A549 (cell line): ENCODE measurements around the gene SEC14L3. TPM values are rescaled to one million over a fixed set of nuclear protein-coding genes. Genes with fewer than 3 reads are reported as not detected.

ENCODE experiments used
- ATAC-seq, 2 experiments: fragments of 200-7000 bp in 1 of 2; fragments of >200 bp in 1 of 2; cut with Nextera tagmentation in 1 of 2; cut with Tn5 transposase in 1 of 2; 3 replicates each; pipeline versions ENCODE4 v1.8.0 to v1.9.1; 2018 to 2020; ENCODE audit warnings: mild to moderate bottlenecking in 1 of 2, moderate library complexity in 1 of 2
- CTCF ChIA-PET: fragments of 300-600 bp; sonication (Branson Sonifier 250); formaldehyde crosslinking; extraction: SDS; loops from one replicate; lab custom pipeline; 2021; ENCODE audit warnings: antibody characterized with exemption, inconsistent platforms; lab: Yijun Ruan, JAX
- POLR2A ChIA-PET: fragments of 350-600 bp; formaldehyde crosslinking; extraction: SDS; loops from one replicate; lab custom pipeline; 2021; ENCODE audit warnings: antibody characterized with exemption, inconsistent platforms; lab: Yijun Ruan, JAX
- DNase-seq, 2 experiments: peaks; one replicate each; pipeline versions ENCODE4 v3.0.0 to v3.0.0-alpha.2; 2011 to 2016; ENCODE audit warnings: low read depth in 1 of 2, low spot score in 1 of 2
- FAIRE-seq: peaks from 2 replicates; lab custom pipeline; 2011; peaks lifted over from hg19 to GRCh38; lab: Jason Lieb, UNC
- H3K27ac ChIP-seq, 2 experiments: fragments of >200 bp; sonication (Bioruptor Twin); formaldehyde crosslinking; 3 replicates each; pipeline ENCODE4 v1.5.1; 2016 to 2017
- H3K4me1 ChIP-seq: fragments of >200 bp; sonication (Bioruptor Twin); formaldehyde crosslinking; 3 replicates; pipeline ENCODE4 v1.6.1; 2016
- H3K4me2 ChIP-seq: fragments of >200 bp; sonication (Bioruptor Twin); formaldehyde crosslinking; 3 replicates; pipeline ENCODE4 v1.6.1; 2016
- H3K4me3 ChIP-seq: fragments of >200 bp; sonication (Bioruptor Twin); formaldehyde crosslinking; 3 replicates; pipeline ENCODE4 v1.5.1; 2016
- H3K9me3 ChIP-seq: fragments of >200 bp; sonication (Bioruptor Twin); formaldehyde crosslinking; 3 replicates; pipeline ENCODE4 v1.6.1; 2016
- CBX2 ChIP-seq: fragments of 200-600 bp; sonication (generic); IDR thresholded peaks from 2 replicates; pipeline ENCODE4 v1.6.1; 2016; ENCODE audit warnings: low read depth, mild to moderate bottlenecking, borderline replicate concordance
- CBX8 ChIP-seq: fragments of 200-600 bp; sonication (generic); IDR thresholded peaks from 2 replicates; pipeline ENCODE4 v1.6.1; 2016
- CHD4 ChIP-seq: fragments of 200-600 bp; sonication (generic); IDR thresholded peaks from 2 replicates; pipeline ENCODE4 v1.6.1; 2016; ENCODE audit warnings: antibody characterized with exemption, mild to moderate bottlenecking, borderline replicate concordance
- FOSL2 ChIP-seq, 2 experiments: fragments of 450-650 bp in 1 of 2; fragments of >200 bp in 1 of 2; sonication (Bioruptor Twin) in 1 of 2; formaldehyde crosslinking; IDR thresholded peaks; 2 replicates each; pipeline versions ENCODE4 v1.5.0 to v1.6.1; 2016 to 2020; ENCODE audit warnings: mild to moderate bottlenecking in 1 of 2, moderate library complexity in 1 of 2
- GATA3 ChIP-seq: IDR thresholded peaks from 2 replicates; pipeline ENCODE4 v1.6.1; 2012; ENCODE audit warnings: borderline replicate concordance
- HEYL ChIP-seq: fragments of 250-450 bp; sonication (Bioruptor Pico); IDR thresholded peaks from 2 replicates; pipeline ENCODE4 v1.8.0; 2021; ENCODE audit warnings: mild to moderate bottlenecking, moderate library complexity
- HOXA7 ChIP-seq: fragments of 250-450 bp; sonication (Bioruptor Pico); IDR thresholded peaks from 2 replicates; pipeline ENCODE4 v1.5.0; 2020; ENCODE audit warnings: mild to moderate bottlenecking, moderate library complexity
- KDM1A ChIP-seq: fragments of 200-600 bp; sonication (generic); IDR thresholded peaks from 2 replicates; pipeline ENCODE4 v1.6.1; 2016; ENCODE audit warnings: low read depth, mild to moderate bottlenecking
- NPAS2 ChIP-seq: fragments of 250-450 bp; sonication (Bioruptor Pico); IDR thresholded peaks from 2 replicates; pipeline ENCODE4 v1.8.0; 2022; ENCODE audit warnings: mild to moderate bottlenecking, moderate library complexity, borderline replicate concordance
- POLR2A ChIP-seq: IDR thresholded peaks from 2 replicates; pipeline ENCODE4 v1.6.1; 2012; ENCODE audit warnings: mild to moderate bottlenecking, low read length
- RAD21 ChIP-seq, 2 experiments: fragments of >200 bp in 1 of 2; sonication (Bioruptor Twin) in 1 of 2; formaldehyde crosslinking in 1 of 2; IDR thresholded peaks in 1 of 2; conservative IDR thresholded peaks in 1 of 2; 2 replicates in 1 of 2; 3 replicates in 1 of 2; pipeline ENCODE4 v1.6.1; 2012 to 2018; ENCODE audit warnings: inconsistent platforms in 1 of 2
- ZC3H11A ChIP-seq: fragments of 450-650 bp; IDR thresholded peaks from 2 replicates; pipeline ENCODE4 v1.6.1; 2014; ENCODE audit warnings: antibody characterized with exemption, mild to moderate bottlenecking
- WGBS: methylation state at CpG from one replicate; pipeline ENCODE4 v1.1.6; 2017; ENCODE audit errors: missing lambda C conversion rate; 5-methylcytosine and 5-hydroxymethylcytosine counted together
- polyA plus RNA-seq, 4 experiments: library from polyadenylated mRNA; depleted of rRNA in 3 of 4; stranded (reverse); fragments of >200 nt; fragmentation: RNase III in 1 of 4; extraction: RNeasy Plus Mini Kit Qiagen cat#74134 plus additional on column Dnase treatment in 1 of 4; gene quantifications; 2 replicates in 3 of 4; 3 replicates in 1 of 4; pipeline ENCODE4 v1.2.3, GENCODE V29; 2011 to 2017
- TF ChIP-seq, protein P1 (sequence below): fragments of 250-450 bp; sonication (Bioruptor Pico); IDR thresholded peaks from 2 replicates; pipeline ENCODE4 v1.5.0; 2021; ENCODE audit warnings: mild to moderate bottlenecking, moderate library complexity, borderline replicate concordance
- TF ChIP-seq, protein P2 (sequence below): fragments of 250-450 bp; sonication (Bioruptor Pico); IDR thresholded peaks from 2 replicates; pipeline ENCODE4 v1.5.0; 2020; ENCODE audit warnings: low read depth, mild to moderate bottlenecking, moderate library complexity
- TF ChIP-seq, protein P3 (sequence below): fragments of >200 bp; sonication (Bioruptor Twin); formaldehyde crosslinking; IDR thresholded peaks from 2 replicates; pipeline ENCODE4 v1.6.1; 2016
- TF ChIP-seq, protein P4 (sequence below): fragments of 450-650 bp; IDR thresholded peaks from 2 replicates; pipeline ENCODE4 v1.6.1; 2014; ENCODE audit warnings: antibody characterized with exemption
- TF ChIP-seq, protein P5 (sequence below): IDR thresholded peaks from 2 replicates; pipeline ENCODE4 v1.6.1; 2012
- TF ChIP-seq, protein P6 (sequence below): IDR thresholded peaks from 2 replicates; pipeline ENCODE4 v1.6.1; 2012

The SEC14L3 gene
- polyA plus RNA-seq, 2 of the 4 experiments (the other 2 are of a cell fraction), result 0.04 TPM; not detected in 1

DNA sequence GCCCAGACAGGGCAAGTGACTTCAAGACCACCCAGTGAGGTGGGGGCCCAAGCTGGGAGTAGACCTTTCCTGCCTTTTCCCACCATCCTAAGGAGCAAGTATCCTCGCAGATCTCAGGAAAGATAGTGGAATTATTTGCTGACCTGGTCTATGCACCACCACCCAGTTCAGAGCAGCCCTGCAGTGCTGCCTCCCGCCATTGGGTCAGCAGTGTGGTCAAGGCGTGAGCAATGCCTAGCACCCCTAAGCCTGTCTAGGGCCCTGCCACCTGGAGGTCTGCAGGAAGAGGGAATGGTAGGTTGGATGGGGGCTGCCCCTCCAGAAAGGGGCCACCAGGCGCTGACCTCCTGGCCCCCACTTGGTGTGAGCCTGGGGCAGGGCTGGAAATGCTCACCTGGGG, 39.7 kb downstream of the SEC14L3 start (continued):
- TF ChIP-seq, protein P1, sequence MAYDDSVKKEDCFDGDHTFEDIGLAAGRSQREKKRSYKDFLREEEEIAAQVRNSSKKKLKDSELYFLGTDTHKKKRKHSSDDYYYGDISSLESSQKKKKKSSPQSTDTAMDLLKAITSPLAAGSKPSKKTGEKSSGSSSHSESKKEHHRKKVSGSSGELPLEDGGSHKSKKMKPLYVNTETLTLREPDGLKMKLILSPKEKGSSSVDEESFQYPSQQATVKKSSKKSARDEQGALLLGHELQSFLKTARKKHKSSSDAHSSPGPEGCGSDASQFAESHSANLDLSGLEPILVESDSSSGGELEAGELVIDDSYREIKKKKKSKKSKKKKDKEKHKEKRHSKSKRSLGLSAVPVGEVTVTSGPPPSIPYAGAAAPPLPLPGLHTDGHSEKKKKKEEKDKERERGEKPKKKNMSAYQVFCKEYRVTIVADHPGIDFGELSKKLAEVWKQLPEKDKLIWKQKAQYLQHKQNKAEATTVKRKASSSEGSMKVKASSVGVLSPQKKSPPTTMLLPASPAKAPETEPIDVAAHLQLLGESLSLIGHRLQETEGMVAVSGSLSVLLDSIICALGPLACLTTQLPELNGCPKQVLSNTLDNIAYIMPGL (CRISPR knock-in tag), result no peak
- no peak for TF ChIP-seq KDM1A
- TF ChIP-seq, protein P2, sequence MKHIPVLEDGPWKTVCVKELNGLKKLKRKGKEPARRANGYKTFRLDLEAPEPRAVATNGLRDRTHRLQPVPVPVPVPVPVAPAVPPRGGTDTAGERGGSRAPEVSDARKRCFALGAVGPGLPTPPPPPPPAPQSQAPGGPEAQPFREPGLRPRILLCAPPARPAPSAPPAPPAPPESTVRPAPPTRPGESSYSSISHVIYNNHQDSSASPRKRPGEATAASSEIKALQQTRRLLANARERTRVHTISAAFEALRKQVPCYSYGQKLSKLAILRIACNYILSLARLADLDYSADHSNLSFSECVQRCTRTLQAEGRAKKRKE (CRISPR knock-in tag), result no peak
- TF ChIP-seq, protein P3, sequence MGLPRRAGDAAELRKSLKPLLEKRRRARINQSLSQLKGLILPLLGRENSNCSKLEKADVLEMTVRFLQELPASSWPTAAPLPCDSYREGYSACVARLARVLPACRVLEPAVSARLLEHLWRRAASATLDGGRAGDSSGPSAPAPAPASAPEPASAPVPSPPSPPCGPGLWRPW, result no peak
- no peak for TF ChIP-seq CBX2
- no peak for TF ChIP-seq GATA3
- TF ChIP-seq, protein P4, sequence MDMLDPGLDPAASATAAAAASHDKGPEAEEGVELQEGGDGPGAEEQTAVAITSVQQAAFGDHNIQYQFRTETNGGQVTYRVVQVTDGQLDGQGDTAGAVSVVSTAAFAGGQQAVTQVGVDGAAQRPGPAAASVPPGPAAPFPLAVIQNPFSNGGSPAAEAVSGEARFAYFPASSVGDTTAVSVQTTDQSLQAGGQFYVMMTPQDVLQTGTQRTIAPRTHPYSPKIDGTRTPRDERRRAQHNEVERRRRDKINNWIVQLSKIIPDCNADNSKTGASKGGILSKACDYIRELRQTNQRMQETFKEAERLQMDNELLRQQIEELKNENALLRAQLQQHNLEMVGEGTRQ, result no peak

DNA sequence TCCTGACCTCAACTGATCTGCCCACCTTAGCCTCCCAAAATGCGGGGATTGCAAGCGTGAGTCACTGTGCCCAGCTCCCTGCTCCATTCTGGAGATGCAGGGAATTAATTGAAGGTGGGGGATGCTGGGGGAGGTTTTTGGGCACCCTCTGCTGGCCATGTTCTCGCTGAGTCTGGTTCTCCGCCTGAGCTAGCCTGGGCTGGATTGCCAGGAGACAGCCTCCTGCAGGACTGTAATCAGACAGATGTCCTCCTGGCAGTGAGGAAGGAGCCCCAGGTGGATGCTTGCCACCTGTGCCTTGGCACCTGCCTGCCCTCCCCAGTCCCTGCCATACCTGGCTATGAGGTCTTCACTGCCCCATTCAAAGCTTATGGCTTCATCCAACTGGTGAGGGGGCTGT, 40.9 kb downstream of the SEC14L3 start:
- ChIA-PET POLR2A (no interaction called here), CTCF (interaction anchor here (0.8 to 2.6 kb wide), 3 partner anchors 14 to 54 kb away, joined by 3 to 8 read pairs (median 4); no protein-coding TSS in a partner anchor)
- Histone ChIP-seq H3K9me3 (no peaks in the 10 kb centered on the region), H3K4me3 (no peak overlapping the region), H3K4me2 (no peak overlapping the region), H3K27ac (no peak overlapping the region), H3K4me1 (no peaks in the 10 kb centered on the region)
- FAIRE-seq (no peak), DNase-seq (peak in 1 of 2 experiments; percentile 27), ATAC-seq (no peak)
- TF ChIP-seq CBX2, result no peak
- TF ChIP-seq HEYL (CRISPR knock-in tag), result no peak
- TF ChIP-seq POLR2A, result no peak
- TF ChIP-seq RAD21 (conservative IDR thresholded peaks at IDR 0.05 in 1 of 2, IDR thresholded peaks at IDR 0.05 in 1 of 2), result peak in 1 of 2 experiments; percentile 31; a peak in 1 of 5 replicates
- WGBS, result 63% methylated on average over 2 of the region's 4 CpGs

DNA sequence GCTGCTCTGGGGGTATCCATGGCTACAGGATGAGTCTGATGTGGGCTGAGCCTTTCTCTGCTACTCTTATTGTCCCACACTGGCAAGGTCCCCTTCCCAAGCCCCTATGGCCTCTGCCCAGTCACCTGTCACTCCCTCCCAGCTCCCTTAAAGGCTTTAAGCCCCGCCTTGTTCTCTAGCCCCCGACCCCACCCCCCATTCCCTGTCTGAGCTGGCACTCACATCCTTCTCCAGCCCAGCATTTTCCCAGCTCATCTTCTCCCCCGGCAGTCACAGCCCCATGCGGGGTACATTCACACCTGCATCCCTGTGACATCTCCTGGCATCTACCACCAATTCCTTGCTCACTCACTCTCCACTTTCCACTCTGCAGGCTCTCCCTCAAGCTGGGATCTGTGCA, 41.9 kb downstream of the SEC14L3 start:
- POLR2A ChIA-PET, result no interaction called here
- no peak overlapping the region for H3K4me2 ChIP-seq
- H3K4me3 ChIP-seq, result no peak overlapping the region
- DNase-seq, result no peak
- CTCF ChIA-PET, result interaction anchor here (0.6 to 1.4 kb wide), 4 partner anchors 12 to 169 kb away, joined by 3 to 4 read pairs (median 4); no protein-coding TSS in a partner anchor
- no peak for FAIRE-seq
- peaks cover 3% of the 10 kb centered on the region for H3K4me1 ChIP-seq
- H3K9me3 ChIP-seq, result no peaks in the 10 kb centered on the region
- ATAC-seq, result no peak
- H3K27ac ChIP-seq, result no peak overlapping the region
- WGBS, result 80% methylated on average over 3 of the region's 4 CpGs
- TF ChIP-seq, protein P5, sequence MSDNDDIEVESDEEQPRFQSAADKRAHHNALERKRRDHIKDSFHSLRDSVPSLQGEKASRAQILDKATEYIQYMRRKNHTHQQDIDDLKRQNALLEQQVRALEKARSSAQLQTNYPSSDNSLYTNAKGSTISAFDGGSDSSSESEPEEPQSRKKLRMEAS, result no peak

DNA sequence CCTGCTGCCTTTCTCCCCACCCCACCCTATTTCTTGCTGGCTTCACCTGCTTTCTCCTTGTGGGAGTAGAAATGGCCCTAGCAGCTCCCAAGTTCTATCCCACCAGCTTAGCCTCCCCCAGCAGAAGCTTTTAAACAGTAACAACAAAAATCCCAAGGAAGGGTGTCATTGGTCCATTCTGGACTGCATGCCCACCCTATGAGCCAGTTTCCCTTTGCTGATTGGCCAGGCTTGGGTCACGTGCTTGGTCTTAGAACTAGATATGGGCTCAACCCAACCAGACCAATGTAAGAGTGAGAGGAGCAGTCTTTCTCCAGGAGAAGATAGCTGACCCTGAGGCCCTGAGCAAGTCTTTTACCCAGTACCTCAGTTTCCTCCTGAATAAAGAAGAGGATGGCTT, 43.9 kb downstream of the SEC14L3 start:
- no peak for DNase-seq
- CTCF ChIA-PET, result interaction anchor here (0.6 to 1.2 kb wide), 4 partner anchors 13 to 833 kb away, joined by 3 read pairs; no protein-coding TSS in a partner anchor
- Histone ChIP-seq H3K9me3 (no peaks in the 10 kb centered on the region), H3K4me2 (no peak overlapping the region), H3K27ac (no peak overlapping the region), H3K4me1 (peaks cover 10% of the 10 kb centered on the region), H3K4me3 (no peak overlapping the region)
- 78% methylated on average over 1 of the region's 1 CpG for WGBS
- TF ChIP-seq FOSL2 (IDR thresholded peaks at IDR 0.05) (no peak), FOSL2 (CRISPR knock-in tag; IDR thresholded peaks at IDR 0.05) (no peak), HOXA7 (CRISPR knock-in tag) (no peak), ZC3H11A (no peak), CBX8 (no peak), CBX2 (no peak), CHD4 (no peak), GATA3 (no peak), NPAS2 (CRISPR knock-in tag) (no peak)
- TF ChIP-seq, protein P4, result no peak
- TF ChIP-seq, protein P6, sequence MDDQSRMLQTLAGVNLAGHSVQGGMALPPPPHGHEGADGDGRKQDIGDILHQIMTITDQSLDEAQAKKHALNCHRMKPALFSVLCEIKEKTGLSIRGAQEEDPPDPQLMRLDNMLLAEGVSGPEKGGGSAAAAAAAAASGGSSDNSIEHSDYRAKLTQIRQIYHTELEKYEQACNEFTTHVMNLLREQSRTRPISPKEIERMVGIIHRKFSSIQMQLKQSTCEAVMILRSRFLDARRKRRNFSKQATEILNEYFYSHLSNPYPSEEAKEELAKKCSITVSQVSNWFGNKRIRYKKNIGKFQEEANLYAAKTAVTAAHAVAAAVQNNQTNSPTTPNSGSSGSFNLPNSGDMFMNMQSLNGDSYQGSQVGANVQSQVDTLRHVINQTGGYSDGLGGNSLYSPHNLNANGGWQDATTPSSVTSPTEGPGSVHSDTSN, result no peak
- no peak for FAIRE-seq
- POLR2A ChIA-PET, result no interaction called here
- no peak for ATAC-seq
